Activated CD4-positive, alpha-beta T cell treated with anti-CD3 and anti-CD28 coated beads for 24 hours (primary cell): Measurements from ENCODE around the gene DDX50.
"Not testable (repeated sequence)": the region's sequence is repeated elsewhere in the genome, so short reads cannot be mapped to it uniquely, and the experiment has no call there.

Source experiments
- DNase-seq, 2 donors: peaks; one replicate each; pipeline ENCODE4 v3.0.0-alpha.2; 2020; ENCODE audit warnings: low read depth in 2 of 2

DDX50 gene

GRCh38 chr10:68900427-68901104 lies 549 bp upstream of the DDX50 start:
- no peak for DNase-seq

- DNase-seq: no peak
Observed at GRCh38 chr10:68902382-68902781, 1.3 kb downstream of the DDX50 start.

GRCh38 chr10:68924593-68924992 lies 23.5 kb downstream of the DDX50 start:
- DNase-seq: no peak

- DNase-seq: no peak
Observed at GRCh38 chr10:68925489-68925888, 24.4 kb downstream of the DDX50 start.

- DNase-seq: not testable (repeated sequence)
Observed at GRCh38 chr10:68929157-68929556, 28.0 kb downstream of the DDX50 start.

GRCh38 chr10:68929888-68930287 lies 28.8 kb downstream of the DDX50 start:
- DNase-seq: not testable (repeated sequence)

- DNase-seq: not testable (repeated sequence)
Observed at GRCh38 chr10:68932860-68933259, 31.7 kb downstream of the DDX50 start.

- DNase-seq: no peak
Observed at GRCh38 chr10:68934994-68935393, 33.9 kb downstream of the DDX50 start.

- no peak for DNase-seq
Observed at GRCh38 chr10:68938117-68938516, 37.0 kb downstream of the DDX50 start.

- DNase-seq: no peak
Observed at GRCh38 chr10:68938884-68939283, 37.8 kb downstream of the DDX50 start.

GRCh38 chr10:68940917-68941316 lies 39.8 kb downstream of the DDX50 start:
- not testable (repeated sequence) for DNase-seq

GRCh38 chr10:68950598-68950997 lies 49.5 kb downstream of the DDX50 start:
- DNase-seq: no peak

GRCh38 chr10:68954904-68955303 lies 53.8 kb downstream of the DDX50 start:
- DNase-seq: no peak

GRCh38 chr10:68955355-68955831 lies 54.3 kb downstream of the DDX50 start:
- DNase-seq: peak in 1 of 2 donors; percentile 16

- peak; percentile 78 for DNase-seq
Observed at GRCh38 chr10:68955832-68956532, 54.9 kb downstream of the DDX50 start, which contains the start of gene DDX21. DDX21 (plus strand) TSS chr10:68956170; CDS start chr10:68956226, 56 bp downstream.

- DNase-seq: no peak
Observed at GRCh38 chr10:68957284-68957615, 56.1 kb downstream of the DDX50 start.

- no peak for DNase-seq
Observed at GRCh38 chr10:68957654-68958053, 56.5 kb downstream of the DDX50 start.

GRCh38 chr10:68959695-68960527 lies 58.8 kb downstream of the DDX50 start:
- DNase-seq: no peak

- DNase-seq: no peak
Observed at GRCh38 chr10:68963151-68963550, 62.0 kb downstream of the DDX50 start.

GRCh38 chr10:68973975-68974374 lies 72.9 kb downstream of the DDX50 start:
- DNase-seq: no peak

GRCh38 chr10:68975936-68976473 lies 74.9 kb downstream of the DDX50 start:
- DNase-seq: not testable (repeated sequence)

GRCh38 chr10:68979738-68980137 lies 78.6 kb downstream of the DDX50 start:
- not testable (repeated sequence) for DNase-seq
